H1 (cell line): ENCODE measurements around the gene PPP6R1.

ENCODE experiments used
- CEBPB ChIP-seq: IDR thresholded peaks from 2 replicates; pipeline ENCODE4 v1.6.1; 2012; ENCODE audit warnings: low read depth, low read length
- CHD2 ChIP-seq: IDR thresholded peaks from 2 replicates; pipeline ENCODE4 v1.6.1; 2012; ENCODE audit warnings: low read length, improper control_type of control experiment
- EP300 ChIP-seq, 2 experiments: IDR thresholded peaks; 1 replicate in 1 of 2; 2 replicates in 1 of 2; pipeline ENCODE4 v1.6.1; 2011 to 2012; ENCODE audit warnings: low read depth in 2 of 2, low read length in 2 of 2, mild to moderate bottlenecking in 2 of 2, borderline replicate concordance in 1 of 2, inconsistent platforms in 1 of 2, moderate library complexity in 1 of 2
- EZH2 ChIP-seq: fragments of 200-600 bp; sonication (generic); IDR thresholded peaks from 2 replicates; pipeline ENCODE4 v1.7.1; 2012; ENCODE audit warnings: low read depth, mild to moderate bottlenecking, moderate library complexity, low read length, inconsistent platforms; ENCODE audit not compliant: severe bottlenecking
- POLR2A ChIP-seq, 2 experiments: IDR thresholded peaks; 1 replicate in 1 of 2; 2 replicates in 1 of 2; pipeline ENCODE4 v1.6.1; 2011; ENCODE audit warnings: low read depth in 2 of 2, low read length in 2 of 2, mild to moderate bottlenecking in 2 of 2; ENCODE audit errors: control extremely low read depth in 1 of 2
- POLR2AphosphoS5 ChIP-seq: IDR thresholded peaks from 2 replicates; pipeline ENCODE4 v1.6.1; 2011; ENCODE audit warnings: low read depth, low read length
- RNF2 ChIP-seq: fragments of 200-900, 300-1000 bp; sonication (generic); IDR thresholded peaks from 2 replicates; pipeline ENCODE4 v1.7.1; 2016; ENCODE audit warnings: borderline replicate concordance, low read depth, mild to moderate bottlenecking, antibody characterized with exemption, low read length; ENCODE audit not compliant: poor library complexity, severe bottlenecking; ENCODE audit errors: missing control alignments
- SP2 ChIP-seq: IDR thresholded peaks from 2 replicates; pipeline ENCODE4 v1.6.1; 2012; ENCODE audit warnings: mild to moderate bottlenecking, low read length, inconsistent platforms
- TAF7 ChIP-seq: optimal IDR thresholded peaks from 2 replicates; pipeline ENCODE3; 2011; ENCODE audit warnings: low read depth, mild to moderate bottlenecking, inconsistent platforms, low read length, moderate library complexity, borderline replicate concordance
- TF ChIP-seq, protein P1 (sequence below), 3 experiments: IDR thresholded peaks; 1 replicate in 2 of 3; 2 replicates in 1 of 3; pipeline versions ENCODE4 v1.5.1 to v1.6.1; 2011; ENCODE audit warnings: low read length in 3 of 3, mild to moderate bottlenecking in 3 of 3, inconsistent platforms in 2 of 3, low read depth in 1 of 3, moderate library complexity in 1 of 3; ENCODE audit not compliant: insufficient read depth in 1 of 3; ENCODE audit errors: control extremely low read depth in 1 of 3
- TF ChIP-seq, protein P2 (sequence below): IDR thresholded peaks from 2 replicates; pipeline ENCODE4 v1.6.1; 2011; ENCODE audit warnings: low read depth, mild to moderate bottlenecking, low read length; ENCODE audit not compliant: insufficient read depth

DNA sequence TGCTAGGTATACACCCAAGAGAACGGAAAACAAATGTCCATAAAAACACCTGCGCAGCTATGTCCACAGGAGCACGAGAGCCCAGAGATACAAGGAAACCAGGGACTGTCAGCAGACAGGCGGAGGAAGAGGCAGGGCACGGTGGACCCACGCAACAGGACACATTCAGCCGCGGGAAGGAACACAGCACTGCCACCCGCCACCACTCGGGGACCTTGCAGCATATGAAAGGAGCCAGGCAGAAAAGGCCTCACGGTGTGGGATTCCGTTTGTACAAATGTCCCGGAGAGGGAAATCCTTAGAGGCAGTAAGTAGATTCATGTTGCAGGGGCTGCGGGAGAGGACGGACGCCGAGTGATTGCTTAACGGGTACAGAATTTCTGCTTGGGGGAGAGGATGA, 13.3 kb upstream of the PPP6R1 start:
- no peak for TF ChIP-seq POLR2A (IDR thresholded peaks at IDR 0.05; ENCODE audit: control extremely low read depth in 1 of 2, low read depth in 2 of 2, low read length in 2 of 2)
- TF ChIP-seq, protein P1, sequence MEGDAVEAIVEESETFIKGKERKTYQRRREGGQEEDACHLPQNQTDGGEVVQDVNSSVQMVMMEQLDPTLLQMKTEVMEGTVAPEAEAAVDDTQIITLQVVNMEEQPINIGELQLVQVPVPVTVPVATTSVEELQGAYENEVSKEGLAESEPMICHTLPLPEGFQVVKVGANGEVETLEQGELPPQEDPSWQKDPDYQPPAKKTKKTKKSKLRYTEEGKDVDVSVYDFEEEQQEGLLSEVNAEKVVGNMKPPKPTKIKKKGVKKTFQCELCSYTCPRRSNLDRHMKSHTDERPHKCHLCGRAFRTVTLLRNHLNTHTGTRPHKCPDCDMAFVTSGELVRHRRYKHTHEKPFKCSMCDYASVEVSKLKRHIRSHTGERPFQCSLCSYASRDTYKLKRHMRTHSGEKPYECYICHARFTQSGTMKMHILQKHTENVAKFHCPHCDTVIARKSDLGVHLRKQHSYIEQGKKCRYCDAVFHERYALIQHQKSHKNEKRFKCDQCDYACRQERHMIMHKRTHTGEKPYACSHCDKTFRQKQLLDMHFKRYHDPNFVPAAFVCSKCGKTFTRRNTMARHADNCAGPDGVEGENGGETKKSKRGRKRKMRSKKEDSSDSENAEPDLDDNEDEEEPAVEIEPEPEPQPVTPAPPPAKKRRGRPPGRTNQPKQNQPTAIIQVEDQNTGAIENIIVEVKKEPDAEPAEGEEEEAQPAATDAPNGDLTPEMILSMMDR (IDR thresholded peaks at IDR 0.05; ENCODE audit: control extremely low read depth in 1 of 3, insufficient read depth in 1 of 3, low read depth in 1 of 3, low read length in 3 of 3) = peak in 2 of 3 experiments; percentile 6 to 15; a peak in 2 of 4 replicates
- no peak for TF ChIP-seq CHD2
- no peak for TF ChIP-seq EZH2
- no peak for TF ChIP-seq EP300 (IDR thresholded peaks at IDR 0.05; ENCODE audit: borderline replicate concordance in 1 of 2, low read depth in 2 of 2, low read length in 2 of 2)
- no peak for TF ChIP-seq RNF2
- TF ChIP-seq SP2 = no peak
- TF ChIP-seq, protein P2, sequence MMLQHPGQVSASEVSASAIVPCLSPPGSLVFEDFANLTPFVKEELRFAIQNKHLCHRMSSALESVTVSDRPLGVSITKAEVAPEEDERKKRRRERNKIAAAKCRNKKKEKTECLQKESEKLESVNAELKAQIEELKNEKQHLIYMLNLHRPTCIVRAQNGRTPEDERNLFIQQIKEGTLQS = no peak
- TF ChIP-seq CEBPB = no peak
- no peak for TF ChIP-seq POLR2AphosphoS5
- no peak for TF ChIP-seq TAF7
